IPS-11a (cell line): ENCODE measurements around the gene URB2.
"Not testable (repeated sequence)": the region's sequence is repeated elsewhere in the genome, so short reads cannot be mapped to it uniquely, and the experiment has no call there.

ENCODE experiments used
- H3K4me3 ChIP-seq: one replicate; pipeline ENCODE4 v1.5.1; 2013; ENCODE audit warnings: low read depth, low read length, control low read depth

URB2 gene

DNA sequence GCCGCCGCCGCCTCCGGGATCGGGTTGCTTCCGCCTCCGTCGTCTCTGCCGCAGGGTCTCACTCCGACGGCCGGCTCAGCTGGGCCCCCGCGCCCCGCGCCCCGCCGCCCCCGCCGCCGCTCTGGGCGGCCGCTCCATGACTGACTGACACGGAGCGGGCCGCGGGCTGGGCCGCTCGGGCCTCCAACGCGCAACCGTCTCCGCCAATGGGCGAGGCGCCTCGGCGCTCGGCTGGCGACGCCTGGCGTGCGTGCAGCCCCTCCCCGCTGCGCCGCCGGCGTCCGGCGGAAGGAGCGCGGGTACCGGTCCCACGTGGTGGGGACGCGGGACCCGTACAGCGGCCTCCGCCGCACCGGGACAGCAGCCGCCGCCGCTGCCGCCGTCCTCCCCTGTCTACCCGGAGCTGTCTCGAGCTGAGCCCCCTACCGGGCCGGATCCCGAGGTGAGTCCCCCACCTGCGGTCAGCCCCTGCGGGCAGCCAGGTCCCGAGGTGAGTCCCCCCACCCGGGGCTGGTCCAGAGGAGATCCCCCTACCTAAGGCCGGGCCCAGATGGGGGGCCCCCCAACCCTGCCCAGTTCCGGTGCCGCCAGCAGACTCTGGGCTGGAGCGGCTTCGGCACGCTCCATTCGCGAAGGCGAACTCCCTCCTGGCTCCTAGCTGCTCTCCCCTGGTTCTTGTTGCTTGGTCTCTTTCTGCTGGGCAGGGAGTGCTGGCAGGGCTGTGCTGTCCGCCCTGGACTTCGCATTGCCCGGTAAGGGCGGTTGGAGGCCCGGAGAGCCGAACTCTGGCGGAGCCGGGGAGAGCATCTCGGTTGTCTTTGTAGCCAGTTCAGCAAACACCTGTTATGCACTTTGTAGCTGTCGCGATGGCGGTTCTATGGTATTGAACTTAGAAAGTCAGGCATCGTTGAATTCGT is at the start of gene URB2, which contains the start of gene TAF5L:
Gene URB2 (plus strand): TSS at position 333 of the 917 bp plus-strand sequence. CDS start 1,387 bp downstream, outside the sequence.
Gene TAF5L (minus strand): TSS at position 208 of the 917 bp plus-strand sequence. CDS start 11,640 bp downstream, outside the sequence.
- H3K4me3 ChIP-seq: peak within 1 kb of the TSS; percentile 95

DNA sequence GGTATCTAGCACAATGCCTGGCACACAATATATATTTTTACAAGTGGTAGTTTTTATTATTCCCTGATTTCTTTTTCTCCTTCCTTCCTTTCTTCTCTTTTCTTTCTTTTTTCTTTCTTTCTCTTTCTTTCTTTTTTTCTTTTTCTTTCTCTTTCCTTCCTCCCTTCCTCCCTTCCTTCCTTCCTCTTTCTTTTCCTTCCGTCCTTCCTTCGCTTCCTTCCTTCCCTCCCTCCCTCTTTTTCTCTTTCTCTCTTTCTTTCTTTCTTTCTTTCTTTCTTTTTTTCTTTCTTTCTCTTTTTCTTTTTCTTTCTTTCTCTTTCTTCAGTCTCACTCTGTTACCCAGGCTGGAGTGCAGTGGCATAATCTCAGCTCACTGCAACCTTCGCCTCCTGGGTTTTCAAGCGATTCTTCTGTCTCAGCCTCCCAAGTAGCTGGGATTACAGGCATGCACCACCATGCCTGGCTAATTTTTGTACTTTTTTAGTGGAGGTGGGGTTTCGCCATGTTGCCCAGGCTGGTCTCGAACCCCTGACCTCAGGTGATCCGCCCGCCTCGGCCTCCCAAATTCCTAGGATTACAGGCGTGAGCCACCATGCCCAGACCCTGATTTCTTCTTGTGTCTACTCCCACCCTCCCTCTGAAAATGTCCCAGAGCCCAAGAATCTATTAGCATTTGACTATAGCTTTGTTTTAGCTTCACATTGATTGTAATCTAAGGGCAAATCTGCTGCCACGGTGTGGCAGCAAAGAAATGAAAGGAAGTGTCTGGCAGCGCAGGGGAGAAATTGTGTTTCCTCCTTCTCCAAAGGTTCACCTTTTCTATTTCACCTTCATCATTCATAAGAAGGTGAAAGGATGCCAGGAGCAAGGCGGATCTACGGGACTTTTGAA is 47.6 kb upstream of the URB2 start:
- H3K4me3 ChIP-seq: no peak overlapping the region

DNA sequence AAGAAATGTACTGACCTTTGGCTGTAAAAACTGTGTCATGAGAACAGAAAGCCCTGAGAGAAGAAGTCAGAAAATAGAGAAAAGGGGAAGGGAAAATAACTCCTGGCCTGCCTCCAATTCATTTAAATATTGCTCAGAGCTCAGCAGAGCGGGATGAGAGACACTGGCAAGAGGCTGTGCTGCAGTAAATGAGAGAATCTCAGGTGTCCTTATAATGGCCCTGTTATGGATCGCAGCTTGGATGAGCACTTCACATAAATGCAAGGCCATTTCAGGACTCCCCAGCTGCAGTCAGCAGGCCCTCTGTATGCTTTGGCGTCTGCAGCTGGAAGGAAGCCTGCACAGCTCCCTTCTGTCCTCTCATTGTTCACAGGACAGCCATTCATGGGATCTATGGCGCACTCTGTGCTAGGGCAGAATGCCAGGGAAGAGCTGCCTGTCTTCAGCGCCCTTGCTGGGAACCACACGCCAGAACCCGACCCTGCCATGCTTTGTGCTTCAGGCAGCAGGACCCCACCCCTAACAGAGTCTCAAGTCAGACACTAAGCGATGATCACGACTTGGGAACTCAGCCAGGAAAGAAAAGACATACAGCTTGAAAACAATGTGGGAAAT is 46.9 kb upstream of the URB2 start:
- no peak overlapping the region for H3K4me3 ChIP-seq

DNA sequence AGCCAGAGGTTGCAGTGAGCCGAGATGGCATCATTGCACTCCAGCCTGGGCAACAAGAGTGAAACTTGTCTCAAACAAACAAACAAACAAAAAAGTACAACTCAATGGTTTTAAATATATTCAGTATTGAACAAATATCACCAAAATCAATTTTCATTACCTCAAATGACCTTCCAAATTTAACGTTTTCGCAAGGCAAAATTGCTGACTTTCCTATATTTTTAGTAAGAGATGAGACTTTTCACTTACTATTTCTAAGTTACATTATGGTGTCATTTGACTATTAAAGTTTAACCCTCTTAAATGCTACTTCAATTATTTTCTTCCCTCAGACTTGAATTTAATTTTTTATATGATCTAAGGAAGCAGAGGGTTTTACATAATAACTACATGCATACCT is 44.6 kb upstream of the URB2 start:
- no peak overlapping the region for H3K4me3 ChIP-seq

DNA sequence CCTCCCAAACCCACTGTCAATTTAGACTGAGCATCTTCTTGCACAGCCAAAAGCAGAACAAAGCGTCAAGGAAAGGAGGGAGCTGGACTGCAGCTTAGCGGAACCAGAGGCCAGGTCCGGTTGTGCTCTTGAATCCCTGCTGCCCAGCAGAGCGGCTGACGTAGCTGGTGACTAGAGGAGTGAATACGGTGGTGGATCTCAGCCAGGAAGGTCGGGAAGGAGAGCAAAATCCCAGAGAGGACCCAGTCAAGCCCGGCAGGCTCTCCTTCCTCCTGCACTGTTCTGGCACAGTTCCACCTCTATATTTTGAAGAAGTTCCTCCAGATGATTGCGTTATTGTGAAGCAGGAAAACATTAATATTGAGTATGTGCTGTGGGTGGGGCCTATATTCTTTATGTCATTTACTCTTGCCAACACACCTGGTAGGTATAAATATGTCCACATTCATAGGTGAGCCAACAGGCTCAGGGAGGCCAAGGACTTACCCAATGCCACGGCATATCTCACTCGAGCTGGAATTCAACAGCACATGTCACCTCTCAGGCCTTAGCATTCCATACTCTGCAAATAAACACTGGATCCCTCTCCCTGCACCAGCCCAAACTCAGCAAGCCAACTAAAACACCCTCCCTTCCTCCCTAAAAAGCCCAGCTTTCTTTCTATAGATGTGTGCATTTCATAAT is 43.9 kb upstream of the URB2 start:
- no peak overlapping the region for H3K4me3 ChIP-seq

DNA sequence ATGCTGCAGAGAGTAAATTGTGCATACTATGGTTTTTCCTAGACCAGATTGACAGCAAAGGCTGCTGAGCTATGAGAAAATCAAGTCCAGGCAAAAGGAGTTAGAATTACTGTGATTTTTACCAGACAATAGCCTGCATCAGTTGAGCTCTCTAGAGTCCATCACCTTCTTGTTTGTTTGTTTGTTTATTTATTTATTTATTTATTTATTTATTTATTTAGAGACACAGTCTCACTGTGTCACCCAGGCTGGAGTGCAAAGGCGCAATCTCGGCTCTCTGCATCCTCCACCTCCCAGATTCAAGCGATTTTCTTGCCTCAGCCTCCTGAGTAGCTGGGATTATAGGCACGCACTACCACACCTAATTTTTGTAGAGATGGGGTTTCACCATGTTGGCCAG is 43.3 kb upstream of the URB2 start:
- no peak overlapping the region for H3K4me3 ChIP-seq

DNA sequence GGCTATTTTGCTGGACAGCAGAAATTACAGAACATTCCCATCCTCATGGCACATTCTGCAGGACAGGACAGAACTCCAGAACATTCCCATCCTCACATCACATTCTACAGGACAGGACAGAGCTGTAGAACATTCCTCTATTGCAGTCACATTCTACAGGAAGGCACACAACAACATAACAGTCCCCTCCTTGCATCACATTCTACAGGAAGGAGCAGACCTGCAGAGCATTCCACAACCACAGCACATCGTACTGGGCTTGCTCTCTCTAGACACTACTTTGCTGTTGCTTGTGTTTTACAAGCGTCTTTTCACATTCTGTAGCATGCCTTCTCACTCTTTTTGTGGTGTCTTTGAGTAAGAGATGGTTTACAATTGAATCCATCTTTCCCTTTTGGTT is 40.7 kb upstream of the URB2 start:
- no peak overlapping the region for H3K4me3 ChIP-seq

DNA sequence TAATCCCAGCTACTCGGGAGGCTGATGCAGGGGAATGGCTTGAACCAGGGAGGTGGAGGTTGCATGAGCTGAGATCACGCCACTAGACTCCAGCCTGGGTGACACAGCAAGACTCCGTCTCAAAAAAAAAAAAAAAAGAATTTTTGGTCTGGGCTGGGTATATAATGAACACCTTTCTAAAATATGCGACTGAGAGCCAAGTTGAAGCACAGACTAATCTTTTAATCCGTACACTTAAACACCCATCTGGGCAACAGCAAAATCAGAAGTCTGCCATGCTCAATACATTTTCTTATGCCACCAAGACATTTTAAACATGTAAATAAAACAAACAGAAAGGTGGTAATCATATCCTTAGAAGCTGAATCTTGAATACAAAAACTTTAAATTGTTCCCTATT is 35.9 kb upstream of the URB2 start:
- H3K4me3 ChIP-seq: no peak overlapping the region

DNA sequence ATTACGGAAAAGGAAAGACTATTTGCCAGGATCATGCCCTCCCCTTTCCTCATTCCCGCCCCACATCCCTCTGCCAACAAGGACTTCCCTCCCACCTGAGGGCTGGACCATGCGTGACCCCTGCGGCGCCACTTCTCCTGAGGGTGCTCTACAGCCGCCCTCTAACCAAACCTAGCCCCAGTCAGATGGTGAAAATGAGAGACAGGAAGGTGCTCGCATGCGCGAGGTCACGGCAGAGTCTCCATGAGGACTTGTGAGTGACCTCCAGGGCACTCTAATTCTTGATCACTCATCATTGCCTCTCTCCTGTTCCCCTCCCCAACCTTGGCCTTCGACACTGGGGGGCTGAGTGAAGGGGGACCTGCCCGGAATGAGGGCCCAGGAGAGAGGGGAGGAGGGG is 32.2 kb upstream of the URB2 start:
- no peak overlapping the region for H3K4me3 ChIP-seq

DNA sequence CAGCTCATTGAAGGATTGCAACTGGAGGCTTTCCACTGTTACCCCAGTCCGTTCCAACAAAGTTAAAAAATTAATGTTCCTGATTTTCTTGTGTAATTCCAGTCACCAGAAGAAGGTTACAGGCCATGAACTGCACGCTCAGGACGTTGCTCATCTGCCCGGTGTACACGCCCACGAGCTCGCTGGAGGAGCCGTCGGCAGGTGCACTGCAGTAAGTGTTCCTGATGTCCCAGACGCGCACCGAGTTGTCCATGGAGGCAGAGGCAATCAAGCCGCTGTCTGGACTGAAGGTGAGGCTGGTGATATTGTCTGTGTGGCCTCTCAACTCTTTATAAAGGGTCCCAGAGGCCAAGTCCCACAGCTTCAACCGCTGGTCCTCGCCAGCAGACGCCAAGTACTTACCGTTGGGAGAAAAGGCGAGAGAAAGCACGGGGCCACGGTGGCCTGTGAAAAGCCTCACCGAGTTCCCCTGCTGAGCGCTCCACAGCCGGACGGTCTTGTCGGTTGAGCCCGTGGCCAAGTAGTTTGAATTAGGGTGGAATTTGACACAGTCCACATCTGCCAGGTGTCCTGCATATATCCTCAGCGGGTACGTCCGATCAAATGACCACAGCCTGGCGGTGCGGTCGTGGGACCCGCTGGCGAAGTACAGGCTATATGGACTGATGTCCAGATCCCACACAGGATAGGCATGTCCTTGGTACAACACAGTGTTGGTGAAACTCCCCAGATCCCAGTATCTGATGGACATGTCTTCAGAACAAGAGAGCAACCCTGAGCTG is 31.6 kb upstream of the URB2 start:
- H3K4me3 ChIP-seq: no peak overlapping the region

DNA sequence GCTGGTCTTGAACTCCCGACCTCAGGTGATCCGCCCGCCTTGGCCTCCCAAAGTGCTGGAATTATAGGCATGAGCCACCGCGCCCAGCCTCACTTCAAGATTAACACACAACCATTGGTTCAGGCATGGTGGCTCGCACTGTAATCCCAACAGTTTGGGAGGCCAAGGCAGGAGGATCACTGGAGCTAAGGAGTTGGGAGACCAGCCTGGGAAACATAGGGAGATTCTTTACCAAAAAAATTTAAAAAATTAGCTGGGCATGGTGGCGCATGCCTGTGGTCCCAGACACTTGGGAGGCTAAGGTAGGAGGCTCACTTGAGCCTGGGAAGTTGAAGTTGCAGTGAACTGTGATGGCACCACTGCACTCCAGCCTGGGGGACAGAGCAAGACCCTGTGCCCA is 30.2 kb upstream of the URB2 start:
- H3K4me3 ChIP-seq: not testable (repeated sequence)

DNA sequence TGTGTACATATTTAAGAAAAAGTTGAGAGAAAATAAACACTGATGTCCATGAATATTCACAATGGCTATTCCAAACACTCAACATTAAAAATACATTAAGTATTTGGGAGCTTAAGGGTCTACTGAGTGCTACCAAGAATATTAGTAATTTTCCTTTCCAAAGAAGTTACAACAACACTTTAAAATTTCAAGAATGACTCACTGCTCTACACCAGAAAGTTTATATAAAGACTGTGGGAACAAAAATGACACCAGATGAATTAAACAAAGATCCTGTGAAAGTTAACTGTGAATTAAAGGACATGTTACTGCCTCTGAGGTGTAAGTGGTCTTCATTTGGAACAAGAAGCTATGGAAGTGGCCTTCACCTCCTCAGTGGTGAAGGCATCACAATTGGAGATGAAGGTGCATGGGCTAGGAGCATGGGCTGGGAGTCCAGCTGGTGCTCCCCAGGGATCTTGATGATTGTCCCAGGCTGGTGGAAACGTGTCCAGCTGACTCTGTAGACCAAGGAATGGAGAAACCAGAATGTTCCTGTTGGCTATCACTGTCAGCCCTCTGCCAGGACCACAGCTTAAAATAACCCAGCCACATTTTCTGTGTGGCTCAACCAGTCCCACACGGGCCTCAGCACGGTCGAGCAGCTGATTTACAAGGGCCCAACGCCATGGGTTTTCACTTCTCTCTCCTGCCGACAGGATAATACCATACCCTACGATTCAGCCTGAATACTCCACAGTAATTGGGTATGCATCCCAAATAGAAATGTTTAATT is 28.9 kb upstream of the URB2 start:
- no peak overlapping the region for H3K4me3 ChIP-seq

DNA sequence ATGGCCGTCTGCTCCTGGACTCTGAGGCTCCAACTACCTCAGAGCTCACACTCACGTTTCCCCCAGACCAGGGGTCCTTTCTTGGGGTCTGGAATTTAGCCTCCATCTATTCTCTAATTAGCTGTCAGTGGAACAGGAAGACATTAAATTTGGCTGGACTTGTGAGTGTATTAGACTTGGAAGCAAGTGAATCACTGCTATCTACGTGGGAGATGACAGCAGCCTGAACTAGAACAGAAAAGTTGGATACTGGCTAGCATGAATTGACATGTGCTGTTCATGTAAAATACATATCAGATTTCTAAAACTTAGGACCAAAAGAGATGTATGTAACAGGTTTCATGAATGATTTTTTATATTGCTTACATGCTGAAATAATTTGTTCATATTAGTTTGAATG is 28.2 kb upstream of the URB2 start:
- no peak overlapping the region for H3K4me3 ChIP-seq

DNA sequence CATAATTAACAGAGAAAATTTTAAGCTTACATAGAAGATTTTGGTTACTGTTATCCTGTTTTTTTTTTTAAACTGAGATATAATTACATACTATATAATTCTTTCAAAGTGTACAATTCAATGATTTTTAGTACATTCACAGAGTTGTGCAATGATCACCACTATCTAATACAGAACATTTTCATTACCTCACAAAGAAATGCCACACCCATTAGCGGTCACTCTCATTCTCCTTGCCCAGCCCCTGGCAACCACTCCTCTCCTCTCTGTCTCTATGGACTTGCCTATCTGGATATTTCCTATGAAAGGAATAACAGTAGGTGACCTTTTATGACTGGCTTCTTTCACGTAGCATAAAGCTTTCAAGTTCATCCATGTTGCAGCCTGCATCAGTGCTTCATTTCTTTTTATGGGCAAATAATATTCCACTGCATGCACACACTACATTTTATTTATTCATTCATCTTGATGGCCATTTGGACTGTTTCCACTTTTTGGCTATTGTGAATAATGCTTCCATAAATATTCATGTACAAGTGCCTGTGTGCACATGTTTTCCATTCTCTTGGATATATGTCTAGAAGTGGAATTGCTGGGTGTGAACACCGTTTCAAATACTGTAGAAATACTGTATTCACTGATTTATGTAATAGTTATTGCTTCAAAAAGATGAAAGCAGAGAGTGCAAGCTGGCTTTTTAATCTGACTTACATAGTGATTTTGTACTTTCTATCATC is 26.7 kb upstream of the URB2 start:
- no peak overlapping the region for H3K4me3 ChIP-seq

DNA sequence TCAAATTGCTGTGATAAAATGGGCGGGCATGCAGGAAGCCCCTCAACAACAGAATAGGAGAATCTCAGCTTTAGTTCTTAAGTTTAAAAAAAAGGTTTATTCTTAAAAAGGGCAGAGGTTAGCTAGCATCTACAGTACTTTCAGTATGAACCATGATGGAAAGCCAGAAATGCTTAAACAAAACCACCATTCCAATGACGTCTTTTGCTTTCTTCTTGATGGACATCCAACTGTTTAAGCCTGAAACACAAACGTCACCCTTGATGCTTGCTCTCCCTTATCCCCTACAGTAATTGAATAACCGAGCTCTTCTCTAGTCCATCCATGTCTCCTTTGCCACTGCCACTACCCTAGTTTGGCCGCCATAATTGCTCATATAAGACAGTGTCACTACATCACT is 25.8 kb upstream of the URB2 start:
- H3K4me3 ChIP-seq: no peak overlapping the region

DNA sequence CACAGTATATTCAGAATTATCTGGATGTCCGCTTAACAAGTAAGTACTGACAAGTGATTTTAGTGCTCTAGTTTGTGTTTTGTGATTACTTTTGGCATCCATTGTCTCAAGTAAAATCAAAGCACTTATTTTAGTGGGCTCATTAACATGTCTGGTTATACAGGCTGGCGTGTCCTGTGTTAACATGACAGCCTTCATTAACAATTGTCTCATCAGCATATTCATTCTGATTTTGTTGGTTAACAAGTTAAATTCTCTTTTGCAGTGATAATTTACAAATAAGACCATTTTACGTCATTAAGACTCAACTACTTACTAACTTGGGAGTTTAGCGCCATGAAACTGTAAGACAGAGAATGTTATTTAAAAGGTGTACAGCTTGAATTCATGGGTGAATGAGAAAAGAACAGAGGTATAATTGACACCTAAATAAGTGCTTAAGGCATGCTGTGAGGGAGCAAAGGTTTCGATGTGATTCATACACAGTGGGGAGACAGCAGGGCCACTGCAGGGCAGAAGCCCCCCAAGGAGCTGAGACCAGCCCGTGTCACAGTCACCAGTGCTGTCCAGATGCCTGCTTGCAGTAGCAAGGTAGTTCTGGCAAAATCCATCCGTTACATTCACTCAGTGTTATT is 22.6 kb upstream of the URB2 start:
- no peak overlapping the region for H3K4me3 ChIP-seq

DNA sequence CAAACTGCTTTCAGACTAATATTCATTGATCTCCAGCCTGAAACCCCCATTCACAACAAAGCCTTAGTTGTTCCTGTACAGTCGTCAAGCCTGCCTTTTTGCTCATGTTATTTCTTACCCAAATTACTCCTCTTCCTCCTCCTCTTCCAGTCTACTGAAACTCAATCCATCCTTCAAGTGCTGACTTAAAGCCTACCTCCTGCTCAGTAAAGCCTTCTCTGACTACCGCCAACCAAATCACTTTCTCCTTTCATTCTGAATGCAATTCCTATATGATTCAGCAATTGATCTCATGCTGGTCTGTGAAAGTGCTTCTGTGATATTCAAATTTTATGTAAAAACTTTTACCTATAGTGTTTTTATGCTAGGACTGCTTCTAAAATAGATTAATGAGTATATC is 18.7 kb upstream of the URB2 start:
- H3K4me3 ChIP-seq: no peak overlapping the region

DNA sequence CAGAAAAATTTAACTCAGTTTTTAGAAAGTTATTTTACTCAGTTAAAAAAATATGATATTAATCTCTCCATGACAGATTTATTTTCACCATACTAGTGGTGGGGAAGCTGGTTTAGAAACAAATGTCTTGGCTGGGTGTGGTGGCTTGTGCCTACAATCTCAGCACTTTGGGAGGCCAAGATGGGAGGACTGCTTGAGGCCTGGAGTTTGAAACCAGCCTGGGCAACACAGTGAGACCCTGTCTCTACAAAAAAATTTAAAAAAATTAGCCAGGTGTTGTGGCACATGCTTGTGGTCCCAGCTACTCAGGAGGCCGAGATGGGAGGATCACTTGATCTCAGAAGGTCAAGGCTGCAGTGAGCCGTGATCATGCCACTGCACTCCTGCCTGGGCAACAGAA is 17.5 kb upstream of the URB2 start:
- H3K4me3 ChIP-seq: no peak overlapping the region
